PFSK-1 (cell line): ENCODE results near the gene KRTAP10-11.

ENCODE experiments used
- FOXP2 ChIP-seq: optimal IDR thresholded peaks from 2 replicates; pipeline ENCODE3; 2011; ENCODE audit warnings: borderline replicate concordance, control low read depth, inconsistent platforms; ENCODE audit not compliant: insufficient read depth; ENCODE audit errors: extremely low read length, extremely low read depth
- POLR2AphosphoS5 ChIP-seq: IDR thresholded peaks from 2 replicates; pipeline ENCODE4 v1.6.1; 2012; ENCODE audit warnings: low read depth, mild to moderate bottlenecking, control low read depth, low read length, moderate library complexity
- REST ChIP-seq, 2 experiments: IDR thresholded peaks; 2 replicates each; pipeline versions ENCODE4 v1.6.1 to v1.8.0; 2011 to 2012; ENCODE audit warnings: low read depth in 2 of 2, low read length in 2 of 2, control low read depth in 1 of 2, inconsistent platforms in 1 of 2, mild to moderate bottlenecking in 1 of 2, moderate library complexity in 1 of 2; ENCODE audit not compliant: insufficient read depth in 1 of 2
- SIN3A ChIP-seq: IDR thresholded peaks from 2 replicates; pipeline ENCODE4 v1.6.1; 2012; ENCODE audit warnings: mild to moderate bottlenecking, low read length, moderate library complexity, borderline replicate concordance; ENCODE audit not compliant: insufficient read depth
- TAF1 ChIP-seq: IDR thresholded peaks from 2 replicates; pipeline ENCODE4 v1.6.1; 2012; ENCODE audit warnings: low read length, control low read depth, borderline replicate concordance; ENCODE audit not compliant: insufficient read depth

Gene KRTAP10-11

GRCh38 chr21:44637018-44637850, 9.0 kb upstream of the KRTAP10-11 start, which contains the start of gene KRTAP10-10:
Gene KRTAP10-10 (plus strand): TSS chr21:44637356. CDS start chr21:44637418, 62 bp downstream.
- TF ChIP-seq TAF1: no peak
- TF ChIP-seq FOXP2: no peak
- TF ChIP-seq POLR2AphosphoS5: no peak
- TF ChIP-seq SIN3A: no peak
- no peak for TF ChIP-seq REST (IDR thresholded peaks at IDR 0.05; ENCODE audit: insufficient read depth in 1 of 2, low read depth in 2 of 2, low read length in 2 of 2)

GRCh38 chr21:44639331-44639655, 6.9 kb upstream of the KRTAP10-11 start:
- TF ChIP-seq REST (IDR thresholded peaks at IDR 0.05; ENCODE audit: insufficient read depth in 1 of 2, low read depth in 2 of 2, low read length in 2 of 2) (no peak), FOXP2 (no peak), TAF1 (no peak), SIN3A (no peak), POLR2AphosphoS5 (no peak)

GRCh38 chr21:44640761-44641160, 5.5 kb upstream of the KRTAP10-11 start:
- no peak for TF ChIP-seq POLR2AphosphoS5

DNA sequence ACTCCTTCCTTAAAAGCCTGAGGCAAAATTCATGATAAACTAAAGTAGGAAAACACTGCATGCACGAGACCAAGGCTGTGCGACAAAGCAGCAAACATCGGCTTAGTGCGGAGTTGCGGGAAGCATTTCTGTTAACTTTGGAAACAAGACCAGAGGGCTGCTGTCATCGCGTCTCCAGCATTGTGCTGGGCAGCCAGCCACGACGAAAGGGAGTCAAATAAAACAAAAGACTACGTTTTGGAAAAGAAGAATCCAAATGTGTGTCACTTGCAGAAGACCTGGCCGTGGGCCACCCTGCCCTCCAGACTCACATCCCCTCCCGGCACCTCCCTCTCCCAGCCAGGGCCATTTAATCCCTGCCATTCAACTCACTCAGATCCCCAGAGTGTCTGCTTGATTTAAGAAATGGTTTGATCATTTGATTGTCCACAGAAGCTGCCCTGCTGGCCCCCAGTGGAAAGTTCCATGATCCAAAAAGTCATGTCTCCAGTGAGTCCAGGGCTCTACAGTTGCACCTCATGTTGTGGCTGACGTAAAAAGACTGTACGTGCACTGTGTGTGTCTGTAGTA, 2.4 kb upstream of the KRTAP10-11 start:
- TF ChIP-seq FOXP2 (no peak), TAF1 (no peak), SIN3A (no peak), POLR2AphosphoS5 (no peak), REST (IDR thresholded peaks at IDR 0.05; ENCODE audit: insufficient read depth in 1 of 2, low read depth in 2 of 2, low read length in 2 of 2) (no peak)

DNA sequence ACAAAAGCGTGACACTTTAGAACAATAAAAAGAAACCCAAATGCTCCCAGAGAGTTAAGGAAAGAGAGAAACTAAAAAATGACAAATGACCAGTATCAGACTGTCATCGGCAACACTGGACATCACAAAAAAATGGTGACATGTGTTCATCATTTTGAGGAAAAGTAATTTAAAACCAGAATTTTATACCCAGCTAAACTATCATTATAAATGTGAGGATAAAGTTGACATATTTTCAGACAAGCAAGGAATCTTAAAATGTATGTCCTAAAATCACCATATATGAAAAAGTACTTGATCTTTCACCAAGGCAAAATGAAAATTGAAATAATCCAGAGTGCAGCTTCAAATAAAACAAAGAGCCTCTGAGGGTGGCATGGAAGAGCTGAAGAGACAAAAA, 1.3 kb upstream of the KRTAP10-11 start:
- TF ChIP-seq FOXP2 (no peak), REST (IDR thresholded peaks at IDR 0.05; ENCODE audit: insufficient read depth in 1 of 2, low read depth in 2 of 2, low read length in 2 of 2) (no peak), TAF1 (no peak), POLR2AphosphoS5 (no peak), SIN3A (no peak)
